ENCODE results near the gene STX2.
A peak's percentile ranks its signal among the peaks of the same experiment; 100 is the strongest.

Gene STX2

DNA sequence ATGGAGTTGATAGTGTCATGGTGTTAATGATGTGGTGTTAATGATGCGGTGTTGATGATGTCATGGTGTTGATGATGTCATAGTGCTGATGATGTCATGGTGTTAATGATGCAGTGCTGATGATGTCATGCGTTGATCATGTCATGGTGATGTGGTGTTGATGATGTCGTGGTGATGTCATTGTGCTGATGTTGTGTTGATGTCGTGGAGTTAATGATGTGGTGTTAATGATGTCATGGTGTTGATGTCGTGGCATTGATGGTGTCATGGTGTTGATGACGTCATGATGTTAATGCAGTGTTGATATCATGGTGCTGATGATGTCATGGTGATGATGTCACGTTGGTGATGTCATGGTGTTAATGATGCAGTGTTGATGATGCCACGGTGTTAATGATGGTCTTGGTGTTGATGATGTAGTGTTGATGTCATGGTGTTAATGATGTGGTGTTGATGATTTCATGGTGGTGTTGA lies 73.8 kb downstream of the STX2 start:
- TF ChIP-seq, protein P1, sequence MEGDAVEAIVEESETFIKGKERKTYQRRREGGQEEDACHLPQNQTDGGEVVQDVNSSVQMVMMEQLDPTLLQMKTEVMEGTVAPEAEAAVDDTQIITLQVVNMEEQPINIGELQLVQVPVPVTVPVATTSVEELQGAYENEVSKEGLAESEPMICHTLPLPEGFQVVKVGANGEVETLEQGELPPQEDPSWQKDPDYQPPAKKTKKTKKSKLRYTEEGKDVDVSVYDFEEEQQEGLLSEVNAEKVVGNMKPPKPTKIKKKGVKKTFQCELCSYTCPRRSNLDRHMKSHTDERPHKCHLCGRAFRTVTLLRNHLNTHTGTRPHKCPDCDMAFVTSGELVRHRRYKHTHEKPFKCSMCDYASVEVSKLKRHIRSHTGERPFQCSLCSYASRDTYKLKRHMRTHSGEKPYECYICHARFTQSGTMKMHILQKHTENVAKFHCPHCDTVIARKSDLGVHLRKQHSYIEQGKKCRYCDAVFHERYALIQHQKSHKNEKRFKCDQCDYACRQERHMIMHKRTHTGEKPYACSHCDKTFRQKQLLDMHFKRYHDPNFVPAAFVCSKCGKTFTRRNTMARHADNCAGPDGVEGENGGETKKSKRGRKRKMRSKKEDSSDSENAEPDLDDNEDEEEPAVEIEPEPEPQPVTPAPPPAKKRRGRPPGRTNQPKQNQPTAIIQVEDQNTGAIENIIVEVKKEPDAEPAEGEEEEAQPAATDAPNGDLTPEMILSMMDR (conservative IDR thresholded peaks at IDR 0.05; ENCODE audit: low read depth, low read length) = no peak
- peak; percentile 6 for DNase-seq (ENCODE audit: low read depth)

DNA sequence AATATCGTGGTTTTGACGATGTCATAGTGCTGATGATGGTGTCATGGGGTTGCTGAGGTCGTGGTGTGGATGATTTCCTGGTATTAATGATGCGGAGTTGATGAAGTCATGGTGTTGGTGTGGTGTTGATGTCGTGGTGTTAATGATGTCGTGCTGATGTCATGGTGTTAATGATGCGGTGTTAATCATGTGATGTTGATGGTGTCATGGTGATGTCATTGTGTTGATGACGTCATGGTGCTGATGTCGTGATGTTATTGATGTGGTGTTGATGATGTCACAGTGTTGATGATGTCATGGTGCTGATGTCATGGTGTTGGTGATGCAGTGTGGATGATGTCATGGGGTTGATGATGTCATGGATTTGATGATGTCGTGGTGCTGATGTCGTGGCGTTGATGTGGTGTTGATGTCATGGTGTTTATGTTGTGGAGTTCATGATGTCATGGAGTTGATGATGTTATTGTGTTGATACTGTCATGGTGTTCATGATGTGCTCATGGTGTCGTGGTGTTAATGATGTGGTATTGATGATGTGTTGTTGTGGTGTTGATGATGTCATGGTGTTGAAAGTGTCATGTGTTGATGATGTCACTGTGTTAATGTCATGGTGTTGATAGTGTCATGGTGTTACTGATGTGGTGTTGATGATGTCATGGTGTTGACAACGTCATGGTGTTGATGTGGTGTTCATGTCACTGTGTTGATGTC lies 74.4 kb downstream of the STX2 start:
- TF ChIP-seq, protein P1 (conservative IDR thresholded peaks at IDR 0.05; ENCODE audit: low read depth, low read length) = no peak
- DNase-seq (ENCODE audit: low read depth) = peak; percentile 22
- no peak overlapping the region for H3K4me3 ChIP-seq (ENCODE audit: low read depth, low read length)

More for the DNA sequence above, 73.8 kb downstream of the STX2 start:
- H3K4me3 ChIP-seq (ENCODE audit: low read depth, low read length) = no peak overlapping the region

DNA sequence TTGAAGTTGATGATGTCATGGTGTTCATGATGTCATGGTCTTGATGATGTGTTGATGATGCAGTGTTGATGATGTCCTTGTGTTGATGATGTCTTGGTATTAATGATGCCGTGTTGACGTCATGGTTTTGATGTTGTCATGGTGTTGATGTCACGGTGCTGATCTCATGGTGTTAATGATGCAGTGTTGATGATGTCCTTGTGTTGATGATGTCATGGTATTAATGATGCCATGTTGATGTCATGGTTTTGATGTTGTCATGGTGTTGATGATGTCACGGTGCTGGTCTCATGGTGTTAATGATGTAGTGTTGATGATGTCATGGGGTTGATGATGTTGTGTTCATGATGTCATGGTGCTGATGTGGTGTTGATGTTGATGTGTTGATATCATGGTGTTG lies 75.0 kb downstream of the STX2 start:
- TF ChIP-seq, protein P1 (conservative IDR thresholded peaks at IDR 0.05; ENCODE audit: low read depth, low read length) = no peak
- DNase-seq (ENCODE audit: low read depth) = no peak
- H3K4me3 ChIP-seq (ENCODE audit: low read depth, low read length) = no peak overlapping the region

DNA sequence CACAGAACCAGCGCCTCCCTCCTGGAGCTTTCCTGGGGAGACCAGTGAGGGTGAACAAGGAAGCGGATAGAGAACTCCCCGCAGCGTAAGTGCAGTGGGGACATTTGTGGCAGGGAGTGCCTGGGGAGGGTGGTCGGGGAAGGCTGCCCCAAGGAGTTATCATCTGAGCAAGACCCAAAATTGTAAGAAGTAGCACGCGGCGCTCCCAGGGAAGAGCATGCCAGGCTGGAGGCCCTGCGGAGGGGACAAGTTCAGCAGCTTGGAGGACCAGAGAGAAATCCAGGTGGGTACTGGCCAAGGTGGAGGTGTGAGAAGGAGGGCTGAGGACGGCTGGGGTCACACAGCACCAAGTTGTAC lies 76.8 kb downstream of the STX2 start:
- H3K4me3 ChIP-seq (ENCODE audit: low read depth, low read length) = no peak overlapping the region
- no peak for DNase-seq (ENCODE audit: low read depth)
- TF ChIP-seq, protein P1 (conservative IDR thresholded peaks at IDR 0.05; ENCODE audit: low read depth, low read length) = no peak

DNA sequence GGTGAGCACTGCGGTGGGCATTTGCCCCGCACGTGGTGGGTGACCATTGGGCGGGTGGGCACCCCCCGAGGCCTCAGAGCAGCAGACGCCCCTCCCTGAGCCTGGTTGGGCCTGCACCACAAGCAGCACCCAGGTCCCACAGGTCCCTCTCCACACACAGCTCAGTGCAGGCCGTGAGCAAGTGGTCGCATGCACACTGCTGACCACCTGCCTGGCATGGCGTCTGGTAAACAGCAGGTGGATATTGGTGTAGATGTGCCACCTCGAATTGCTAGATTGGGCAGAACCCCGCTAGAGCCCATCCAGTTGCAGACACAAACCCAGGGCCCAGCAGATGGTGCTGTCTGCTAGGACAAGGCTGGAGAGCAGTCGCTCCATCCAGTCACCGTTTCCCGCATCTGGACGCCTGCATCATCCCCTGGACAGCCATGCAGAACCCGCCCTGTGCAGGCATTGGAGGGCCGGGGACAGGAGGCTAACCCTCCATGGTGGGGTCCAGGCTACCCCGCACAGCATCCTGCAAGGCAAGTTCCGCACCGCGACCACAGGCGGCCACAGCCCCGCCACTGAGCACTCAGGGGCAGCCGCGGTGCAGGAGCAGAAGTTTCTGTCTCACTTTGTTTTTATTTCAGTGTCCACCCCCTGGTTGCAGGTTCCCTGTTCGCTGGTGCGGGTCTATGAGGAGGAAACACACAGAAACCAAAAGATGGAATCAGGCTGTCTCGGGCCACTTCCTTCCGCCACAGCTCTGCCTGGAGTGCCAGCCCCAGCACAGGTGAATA lies 77.3 kb downstream of the STX2 start:
- H3K4me3 ChIP-seq (ENCODE audit: low read depth, low read length) = no peak overlapping the region
- TF ChIP-seq, protein P1 (conservative IDR thresholded peaks at IDR 0.05; ENCODE audit: low read depth, low read length) = peak; percentile 84

DNA sequence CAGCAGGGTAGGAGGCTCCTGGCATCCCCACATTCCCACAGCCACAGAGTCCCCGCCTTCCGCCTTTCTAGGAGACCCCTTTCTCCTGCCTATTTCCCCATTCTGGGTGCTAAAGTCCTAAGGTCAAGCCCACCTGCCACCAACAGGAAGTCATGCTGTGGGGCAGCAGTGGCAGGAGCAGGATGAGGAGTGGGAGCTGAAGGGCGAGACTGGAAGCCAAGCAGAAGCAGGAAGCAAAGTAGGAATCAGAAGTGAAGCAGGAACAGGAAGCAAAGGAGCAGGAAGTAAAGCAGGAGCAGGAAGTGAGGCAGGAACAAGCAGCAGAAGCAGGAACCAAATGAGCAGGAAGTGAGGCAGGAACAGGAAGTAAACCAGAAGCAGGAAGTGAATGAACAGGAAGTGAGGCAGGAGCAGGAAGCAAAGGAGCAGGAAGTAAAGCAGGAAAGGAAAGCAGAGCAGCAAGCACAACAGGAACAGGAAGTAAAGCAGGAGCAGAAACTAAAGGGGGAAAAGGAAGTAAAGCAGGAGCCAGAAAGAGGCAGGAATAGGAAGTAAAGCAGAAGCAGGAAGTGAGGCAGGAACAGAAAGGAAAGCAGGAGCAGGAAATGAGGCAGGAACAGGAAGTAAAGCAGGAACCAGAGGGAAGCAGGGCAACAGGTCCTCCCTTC lies 84.7 kb downstream of the STX2 start:
- H3K4me3 ChIP-seq (ENCODE audit: low read depth, low read length) = no peak overlapping the region
- TF ChIP-seq, protein P1 (conservative IDR thresholded peaks at IDR 0.05; ENCODE audit: low read depth, low read length) = no peak
- DNase-seq (ENCODE audit: low read depth) = no peak

More for the DNA sequence above, 77.3 kb downstream of the STX2 start:
- DNase-seq (ENCODE audit: low read depth) = peak; percentile 78
